Measurements from ENCODE around the gene BMP6. TPM values are rescaled to one million over a fixed set of nuclear protein-coding genes. Genes with fewer than 3 reads are reported as not detected.
"Not testable (repeated sequence)": the region's sequence is repeated elsewhere in the genome, so short reads cannot be mapped to it uniquely, and the experiment has no call there.

BMP6 gene
- total RNA-seq, 4 donors from 2014 or later, result 4.8 to 8.8 (median 7.3) TPM

- TF ChIP-seq, protein P1, sequence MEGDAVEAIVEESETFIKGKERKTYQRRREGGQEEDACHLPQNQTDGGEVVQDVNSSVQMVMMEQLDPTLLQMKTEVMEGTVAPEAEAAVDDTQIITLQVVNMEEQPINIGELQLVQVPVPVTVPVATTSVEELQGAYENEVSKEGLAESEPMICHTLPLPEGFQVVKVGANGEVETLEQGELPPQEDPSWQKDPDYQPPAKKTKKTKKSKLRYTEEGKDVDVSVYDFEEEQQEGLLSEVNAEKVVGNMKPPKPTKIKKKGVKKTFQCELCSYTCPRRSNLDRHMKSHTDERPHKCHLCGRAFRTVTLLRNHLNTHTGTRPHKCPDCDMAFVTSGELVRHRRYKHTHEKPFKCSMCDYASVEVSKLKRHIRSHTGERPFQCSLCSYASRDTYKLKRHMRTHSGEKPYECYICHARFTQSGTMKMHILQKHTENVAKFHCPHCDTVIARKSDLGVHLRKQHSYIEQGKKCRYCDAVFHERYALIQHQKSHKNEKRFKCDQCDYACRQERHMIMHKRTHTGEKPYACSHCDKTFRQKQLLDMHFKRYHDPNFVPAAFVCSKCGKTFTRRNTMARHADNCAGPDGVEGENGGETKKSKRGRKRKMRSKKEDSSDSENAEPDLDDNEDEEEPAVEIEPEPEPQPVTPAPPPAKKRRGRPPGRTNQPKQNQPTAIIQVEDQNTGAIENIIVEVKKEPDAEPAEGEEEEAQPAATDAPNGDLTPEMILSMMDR (IDR thresholded peaks at IDR 0.05), result no peak
- TF ChIP-seq POLR2A (IDR thresholded peaks at IDR 0.05) (no peak), EP300 (IDR thresholded peaks at IDR 0.05) (no peak)
- H3K27me3 ChIP-seq, result no peaks in the 10 kb centered on the region
- DNase-seq (ENCODE audit: low spot score in 2 of 2), result no peak
- H3K4me3 ChIP-seq, result no peak overlapping the region
- H3K9me3 ChIP-seq, result no peaks in the 10 kb centered on the region
- H3K27ac ChIP-seq, result no peak overlapping the region
- WGBS, 2 donors, result 56 to 65% methylated on average over 9 of the region's 9 CpGs
- no peaks in the 10 kb centered on the region for H3K36me3 ChIP-seq
- H3K4me1 ChIP-seq, result no peaks in the 10 kb centered on the region
Observed at GRCh38 chr6:7811441-7811840, 85.5 kb downstream of the BMP6 start.

GRCh38 chr6:7812623-7813022 lies 86.7 kb downstream of the BMP6 start:
- no peak overlapping the region for H3K4me3 ChIP-seq
- H3K9me3 ChIP-seq, result no peaks in the 10 kb centered on the region
- H3K27ac ChIP-seq, result no peak overlapping the region
- H3K36me3 ChIP-seq, result no peaks in the 10 kb centered on the region
- H3K27me3 ChIP-seq, result no peaks in the 10 kb centered on the region
- 56 to 62% methylated on average over 2 of the region's 2 CpGs for WGBS, 2 donors
- DNase-seq (ENCODE audit: low spot score in 2 of 2), result no peak
- TF ChIP-seq, protein P1 (IDR thresholded peaks at IDR 0.05), result no peak
- TF ChIP-seq EP300 (IDR thresholded peaks at IDR 0.05), result no peak
- no peak for TF ChIP-seq POLR2A (IDR thresholded peaks at IDR 0.05)
- no peaks in the 10 kb centered on the region for H3K4me1 ChIP-seq

DNA sequence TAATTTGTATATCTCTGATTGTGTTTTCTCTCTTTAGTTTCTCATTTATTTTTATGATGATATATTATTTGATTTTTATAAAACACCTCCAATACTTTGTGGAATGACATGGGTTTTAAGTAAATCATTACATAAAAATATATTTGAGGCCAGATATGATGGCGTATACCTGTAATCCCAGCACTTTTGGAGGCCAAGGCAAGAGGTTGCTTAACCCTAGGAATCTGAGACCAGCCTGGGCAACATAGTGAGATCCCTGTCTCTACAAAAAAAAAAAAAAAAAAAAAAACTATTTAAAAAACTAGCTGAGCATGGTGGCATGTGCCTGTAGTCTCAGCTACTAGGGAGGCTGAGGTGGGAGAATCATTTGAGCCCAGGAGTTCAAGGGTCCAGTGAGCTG lies 87.3 kb downstream of the BMP6 start:
- DNase-seq (ENCODE audit: low spot score in 2 of 2), result no peak
- no peaks in the 10 kb centered on the region for H3K9me3 ChIP-seq
- no peaks in the 10 kb centered on the region for H3K4me1 ChIP-seq
- no peak overlapping the region for H3K27ac ChIP-seq
- WGBS, 2 donors, result 94 to 96% methylated on average over 1 of the region's 1 CpG
- no peaks in the 10 kb centered on the region for H3K36me3 ChIP-seq
- H3K27me3 ChIP-seq, result no peaks in the 10 kb centered on the region
- no peak overlapping the region for H3K4me3 ChIP-seq
- TF ChIP-seq EP300 (IDR thresholded peaks at IDR 0.05) (no peak), POLR2A (IDR thresholded peaks at IDR 0.05) (no peak)
- TF ChIP-seq, protein P1 (IDR thresholded peaks at IDR 0.05), result no peak

GRCh38 chr6:7813704-7814103 lies 87.8 kb downstream of the BMP6 start:
- Histone ChIP-seq H3K4me3 (no peak overlapping the region), H3K9me3 (no peaks in the 10 kb centered on the region), H3K27ac (no peak overlapping the region), H3K27me3 (no peaks in the 10 kb centered on the region), H3K4me1 (no peaks in the 10 kb centered on the region), H3K36me3 (no peaks in the 10 kb centered on the region)
- DNase-seq (ENCODE audit: low spot score in 2 of 2), result no peak
- WGBS, 2 donors, result 77 to 90% methylated on average over 3 of the region's 3 CpGs
- no peak for TF ChIP-seq EP300 (IDR thresholded peaks at IDR 0.05)
- no peak for TF ChIP-seq POLR2A (IDR thresholded peaks at IDR 0.05)
- TF ChIP-seq, protein P1 (IDR thresholded peaks at IDR 0.05), result no peak

DNA sequence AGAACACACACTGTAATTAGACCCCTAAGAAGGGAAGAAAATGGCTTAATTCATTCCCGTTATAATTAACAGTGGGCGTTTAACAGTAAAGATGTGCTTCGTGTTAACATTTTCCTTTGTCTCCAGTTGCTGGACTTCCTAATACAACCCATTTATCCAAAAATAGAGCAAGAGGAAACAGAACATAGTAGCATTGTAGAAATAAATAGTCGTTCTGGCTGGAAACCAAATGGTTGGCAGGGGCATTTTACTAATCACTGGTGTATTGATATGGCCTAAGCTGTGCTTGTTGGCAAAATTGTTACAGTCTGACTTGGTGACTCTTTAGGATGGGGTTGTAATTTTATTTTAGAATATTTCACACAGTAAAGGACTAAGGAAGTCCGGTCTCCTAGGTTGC lies 89.8 kb downstream of the BMP6 start:
- Histone ChIP-seq H3K4me1 (no peaks in the 10 kb centered on the region), H3K27ac (no peak overlapping the region), H3K4me3 (no peak overlapping the region), H3K36me3 (no peaks in the 10 kb centered on the region), H3K9me3 (no peaks in the 10 kb centered on the region), H3K27me3 (no peaks in the 10 kb centered on the region)
- WGBS, 2 donors, result 35 to 47% methylated on average over 5 of the region's 5 CpGs
- no peak for TF ChIP-seq POLR2A (IDR thresholded peaks at IDR 0.05)
- TF ChIP-seq, protein P1 (IDR thresholded peaks at IDR 0.05), result no peak
- TF ChIP-seq EP300 (IDR thresholded peaks at IDR 0.05), result no peak
- no peak for DNase-seq (ENCODE audit: low spot score in 2 of 2)

GRCh38 chr6:7817184-7817583 lies 91.3 kb downstream of the BMP6 start:
- not testable (repeated sequence) for DNase-seq (ENCODE audit: low spot score in 2 of 2); H3K4me3 ChIP-seq; H3K36me3 ChIP-seq; H3K4me1 ChIP-seq; H3K27me3 ChIP-seq; H3K27ac ChIP-seq; H3K9me3 ChIP-seq
- WGBS, 2 donors, result 93 to 95% methylated on average over 5 of the region's 5 CpGs
